IMR-90 (cell line): ENCODE measurements around the gene DDX59. TPM values are rescaled to one million over a fixed set of nuclear protein-coding genes. Genes with fewer than 3 reads are reported as not detected.

Experiments used
- ATAC-seq: fragments of 200-7000 bp; cut with Tn5 transposase; 2 replicates; pipeline ENCODE4 v1.9.1; 2020; ENCODE audit warnings: low read depth, mild to moderate bottlenecking, moderate library complexity
- BruUV-seq: library from RNA; stranded (reverse); fragments of 400-500 nt; replicated peaks from 2 replicates; lab custom pipeline; 2021; lab: Mats Ljungman, UMichigan
- CTCF ChIA-PET: fragments of 300-600 bp; formaldehyde crosslinking; extraction: SDS; loops from one replicate; lab custom pipeline; 2021; ENCODE audit warnings: antibody characterized with exemption; lab: Yijun Ruan, JAX
- POLR2A ChIA-PET: fragments of 300-600 bp; sonication (Branson Sonifier 250); formaldehyde crosslinking; loops from one replicate; lab custom pipeline; 2022; ENCODE audit warnings: antibody characterized with exemption; ENCODE audit not compliant: unreplicated experiment; lab: Charles Lee
- DNase-seq: peaks from one replicate; pipeline ENCODE4 v3.0.0; 2013
- H2AFZ ChIP-seq: replicated peaks from 2 replicates; pipeline ENCODE3; 2013; ENCODE audit warnings: low read length, mild to moderate bottlenecking; ENCODE audit not compliant: poor library complexity
- H2AK5ac ChIP-seq: 2 replicates; pipeline ENCODE4 v1.6.1; 2013; ENCODE audit warnings: low read depth, low read length, inconsistent platforms
- H2AK9ac ChIP-seq: replicated peaks from 2 replicates; pipeline ENCODE3; 2013; ENCODE audit warnings: mild to moderate bottlenecking, low read depth, low read length, moderate library complexity; ENCODE audit not compliant: poor library complexity
- H2BK120ac ChIP-seq: 2 replicates; pipeline ENCODE4 v1.6.1; 2013; ENCODE audit warnings: low read depth, low read length, inconsistent platforms
- H2BK15ac ChIP-seq: 3 replicates; pipeline ENCODE4 v1.6.1; 2013; ENCODE audit warnings: low read depth, low read length, inconsistent platforms
- H2BK20ac ChIP-seq: 2 replicates; pipeline ENCODE4 v1.6.1; 2013; ENCODE audit warnings: low read depth, mild to moderate bottlenecking, inconsistent platforms, low read length, moderate library complexity
- H2BK5ac ChIP-seq: 2 replicates; pipeline ENCODE4 v1.6.1; 2013; ENCODE audit warnings: mild to moderate bottlenecking, low read depth, low read length, inconsistent platforms; ENCODE audit not compliant: poor library complexity, severe bottlenecking
- H3K14ac ChIP-seq: replicated peaks from 2 replicates; pipeline ENCODE4 v1.6.1; 2013; ENCODE audit warnings: low read depth, low read length, inconsistent platforms
- H3K18ac ChIP-seq: 2 replicates; pipeline ENCODE4 v1.6.1; 2013; ENCODE audit warnings: low read depth, low read length, control low read depth
- H3K23ac ChIP-seq: 2 replicates; pipeline ENCODE4 v1.6.1; 2013; ENCODE audit warnings: low read depth, low read length, inconsistent platforms
- H3K27ac ChIP-seq: 2 replicates; pipeline ENCODE4 v1.5.1; 2013; ENCODE audit warnings: mild to moderate bottlenecking, control low read depth, low read length; ENCODE audit not compliant: insufficient read depth
- H3K27me3 ChIP-seq: 2 replicates; pipeline ENCODE4 v1.6.1; 2013; ENCODE audit warnings: low read length; ENCODE audit not compliant: control insufficient read depth, insufficient read depth
- H3K36me3 ChIP-seq: 2 replicates; pipeline ENCODE4 v1.6.1; 2013; ENCODE audit warnings: low read length, mixed read lengths; ENCODE audit not compliant: control insufficient read depth, insufficient read depth
- H3K4ac ChIP-seq: 2 replicates; pipeline ENCODE4 v1.6.1; 2013; ENCODE audit warnings: low read depth, low read length, inconsistent platforms
- H3K4me1 ChIP-seq: 2 replicates; pipeline ENCODE4 v1.6.1; 2013; ENCODE audit warnings: low read length, mixed read lengths; ENCODE audit not compliant: control insufficient read depth, insufficient read depth
- H3K4me2 ChIP-seq: 2 replicates; pipeline ENCODE4 v1.6.1; 2013; ENCODE audit warnings: low read depth, mild to moderate bottlenecking, control low read depth, low read length, moderate library complexity
- H3K4me3 ChIP-seq: 2 replicates; pipeline ENCODE4 v1.5.1; 2013; ENCODE audit warnings: low read depth, mild to moderate bottlenecking, control low read depth, low read length, moderate library complexity; ENCODE audit not compliant: insufficient read depth
- H3K56ac ChIP-seq: 2 replicates; pipeline ENCODE4 v1.6.1; 2013; ENCODE audit warnings: low read length, inconsistent platforms; ENCODE audit not compliant: insufficient read depth; ENCODE audit errors: extremely low read depth
- H3K79me1 ChIP-seq, 2 experiments: 2 replicates each; pipeline ENCODE4 v1.6.1; 2013; ENCODE audit warnings: low read length in 2 of 2, inconsistent platforms in 1 of 2, low read depth in 1 of 2
- H3K9ac ChIP-seq: 2 replicates; pipeline ENCODE4 v1.6.1; 2013; ENCODE audit warnings: low read depth, low read length, control low read depth
- H3K9me1 ChIP-seq: 2 replicates; pipeline ENCODE4 v1.6.1; 2013; ENCODE audit warnings: low read length, inconsistent platforms; ENCODE audit not compliant: insufficient read depth
- H3K9me3 ChIP-seq: 2 replicates; pipeline ENCODE4 v1.6.1; 2013; ENCODE audit warnings: low read length; ENCODE audit not compliant: control insufficient read depth, insufficient read depth
- H4K20me1 ChIP-seq: 2 replicates; pipeline ENCODE4 v1.6.1; 2013; ENCODE audit warnings: low read length, inconsistent platforms; ENCODE audit not compliant: insufficient read depth
- H4K5ac ChIP-seq: 2 replicates; pipeline ENCODE4 v1.6.1; 2013; ENCODE audit warnings: mild to moderate bottlenecking, low read depth, low read length, control low read depth
- H4K8ac ChIP-seq, 2 experiments: 2 replicates each; pipeline ENCODE4 v1.6.1; 2013; ENCODE audit warnings: low read depth in 2 of 2, low read length in 2 of 2, control low read depth in 1 of 2, inconsistent platforms in 1 of 2
- H4K91ac ChIP-seq: 2 replicates; pipeline ENCODE4 v1.6.1; 2013; ENCODE audit warnings: low read depth, low read length, inconsistent platforms; ENCODE audit not compliant: insufficient read depth
- BHLHE40 ChIP-seq: fragments of 150-350 bp; IDR thresholded peaks from 2 replicates; pipeline ENCODE4 v1.6.1; 2016; ENCODE audit warnings: mild to moderate bottlenecking, low read depth, low read length
- CEBPB ChIP-seq: IDR thresholded peaks from 2 replicates; pipeline ENCODE4 v1.6.1; 2012; ENCODE audit warnings: low read depth, low read length, improper control_type of control experiment
- CHD1 ChIP-seq: IDR thresholded peaks from 2 replicates; pipeline ENCODE4 v1.6.1; 2012; ENCODE audit warnings: low read depth, low read length, improper control_type of control experiment
- FOS ChIP-seq: fragments of 150-350 bp; IDR thresholded peaks from 2 replicates; pipeline ENCODE4 v1.6.1; 2016; ENCODE audit warnings: low read depth, low read length
- MAFK ChIP-seq: IDR thresholded peaks from 2 replicates; pipeline ENCODE4 v1.6.1; 2012; ENCODE audit warnings: low read depth, low read length, improper control_type of control experiment
- MAZ ChIP-seq: IDR thresholded peaks from 2 replicates; pipeline ENCODE4 v1.6.1; 2012; ENCODE audit warnings: low read depth, mild to moderate bottlenecking, low read length, improper control_type of control experiment, moderate library complexity, borderline replicate concordance
- MXI1 ChIP-seq: IDR thresholded peaks from 2 replicates; pipeline ENCODE4 v1.6.1; 2012; ENCODE audit warnings: low read depth, mild to moderate bottlenecking, low read length, moderate library complexity, borderline replicate concordance
- NFE2L2 ChIP-seq: fragments of 150-350 bp; IDR thresholded peaks from 2 replicates; pipeline ENCODE4 v1.6.1; 2016; ENCODE audit warnings: low read depth, mild to moderate bottlenecking, low read length
- POLR2A ChIP-seq: IDR thresholded peaks from 2 replicates; pipeline ENCODE4 v1.6.1; 2012; ENCODE audit warnings: mild to moderate bottlenecking, low read depth, low read length
- RAD21 ChIP-seq: IDR thresholded peaks from 2 replicates; pipeline ENCODE4 v1.6.1; 2012; ENCODE audit warnings: low read length, improper control_type of control experiment
- RCOR1 ChIP-seq: IDR thresholded peaks from 2 replicates; pipeline ENCODE4 v1.6.1; 2012; ENCODE audit warnings: mild to moderate bottlenecking, low read length, improper control_type of control experiment; ENCODE audit not compliant: insufficient replicate concordance
- RFX5 ChIP-seq: IDR thresholded peaks from 2 replicates; pipeline ENCODE4 v1.8.0; 2012; ENCODE audit warnings: low read depth, mild to moderate bottlenecking, low read length, moderate library complexity
- SMC3 ChIP-seq: fragments of 150-350 bp; IDR thresholded peaks from 2 replicates; pipeline ENCODE4 v1.6.1; 2016; ENCODE audit warnings: low read depth, mild to moderate bottlenecking, antibody characterized with exemption, low read length, moderate library complexity
- WGBS, 2 experiments: methylation state at CpG; one replicate each; pipeline versions ENCODE4 v1.1.5 to v1.1.7; 2013; ENCODE audit warnings: missing lambda C conversion rate in 2 of 2; ENCODE audit not compliant: insufficient read length in 1 of 2; ENCODE audit errors: extremely low coverage in 2 of 2; 5-methylcytosine and 5-hydroxymethylcytosine counted together
- dilution Hi-C: fragments of 300-500 bp; cut with HindIII; formaldehyde crosslinking; loops from one replicate; pipeline ENCODE4 v1.14.3; 2018; ENCODE audit warnings: low sequenced_read_pairs; ENCODE audit not compliant: unreplicated experiment
- in situ Hi-C: fragments of 300-500 bp; cut with MboI; formaldehyde crosslinking; loops from 3 replicates; pipeline ENCODE4 v1.14.3; 2019; ENCODE audit warnings: low sequenced_read_pairs, inconsistent platforms, mixed read lengths
- intact Hi-C: fragments of 100-400 bp; cut with micrococcal nuclease; formaldehyde crosslinking; loops from 2 replicates; pipeline ENCODE4 v1.10.0; 2022
- polyA plus RNA-seq, 3 experiments: library from polyadenylated mRNA; depleted of rRNA; stranded (reverse); fragments of >200 nt; gene quantifications; 2 replicates each; pipeline ENCODE4 v1.2.3, GENCODE V29; 2012; ENCODE audit warnings: low replicate concordance in 1 of 3
- total RNA-seq: library from RNA; depleted of rRNA; stranded (reverse); fragments of >200 nt; gene quantifications from 2 replicates; pipeline ENCODE4 v1.2.3, GENCODE V29; 2012
- TF ChIP-seq, protein P1 (sequence below): fragments of 150-350 bp; IDR thresholded peaks from 2 replicates; pipeline ENCODE4 v1.6.1; 2017; ENCODE audit warnings: mild to moderate bottlenecking, antibody characterized with exemption, low read length, low read depth
- TF ChIP-seq, protein P2 (sequence below): conservative IDR thresholded peaks from 2 replicates; pipeline ENCODE4 v1.5.1; 2012; ENCODE audit warnings: mild to moderate bottlenecking, low read depth, low read length, improper control_type of control experiment
- TF ChIP-seq, protein P3 (sequence below): fragments of 150-350 bp; IDR thresholded peaks from 2 replicates; pipeline ENCODE4 v1.6.1; 2016; ENCODE audit warnings: low read depth, mild to moderate bottlenecking, low read length, moderate library complexity, borderline replicate concordance

The DDX59 gene
- total and polyA plus RNA-seq, 2 of the 4 experiments (the other 2 are of a cell fraction) = 8.6 to 9.1 TPM

DNA sequence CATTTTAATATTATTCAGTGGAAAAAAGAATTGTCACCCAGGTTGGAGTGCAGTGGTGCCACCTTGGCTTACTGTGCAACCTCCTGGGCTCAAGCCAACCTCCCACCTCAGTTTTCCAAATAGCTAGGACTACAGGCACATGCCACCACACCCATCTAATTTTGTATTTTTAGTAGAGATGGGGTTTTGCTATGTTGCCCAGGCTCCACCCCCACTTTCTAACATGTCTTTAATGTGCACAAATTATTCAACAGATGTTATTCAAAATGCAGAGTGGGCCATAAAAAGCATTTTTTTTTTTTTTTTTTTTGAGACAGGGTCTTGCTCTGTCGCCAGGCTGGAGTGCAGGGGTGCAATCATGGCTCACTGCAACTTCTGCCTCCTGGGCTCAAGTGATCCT is 17.3 kb downstream of the DDX59 start:
- Histone ChIP-seq H2BK120ac (no peak overlapping the region), H2BK15ac (no peak overlapping the region), H3K4ac (no peak overlapping the region), H3K9ac (no peak overlapping the region), H2AK9ac (no peak overlapping the region), H2BK20ac (no peak overlapping the region), H3K27ac (no peak overlapping the region), H4K5ac (no peak overlapping the region), H3K56ac (no peak overlapping the region), H4K8ac (no peak overlapping the region), H3K4me3 (no peak overlapping the region), H4K20me1 (no peaks in the 10 kb centered on the region), H2BK5ac (no peak overlapping the region), H3K14ac (no peak overlapping the region), H3K18ac (no peak overlapping the region), H3K79me1 (no peaks in the 10 kb centered on the region), H3K4me2 (no peak overlapping the region), H3K9me1 (no peaks in the 10 kb centered on the region), H2AFZ (no peak overlapping the region), H3K27me3 (no peaks in the 10 kb centered on the region), H4K91ac (no peak overlapping the region), H3K9me3 (no peaks in the 10 kb centered on the region), H3K23ac (no peak overlapping the region), H2AK5ac (no peak overlapping the region), H3K4me1 (no peaks in the 10 kb centered on the region), H3K36me3 (peaks cover 15% of the 10 kb centered on the region)
- POLR2A ChIA-PET = no interaction called here
- ATAC-seq (no peak), DNase-seq (no peak)
- no peak for TF ChIP-seq RFX5
- no peak for TF ChIP-seq MAFK
- TF ChIP-seq MAZ = no peak
- TF ChIP-seq BHLHE40 = no peak
- TF ChIP-seq NFE2L2 = no peak
- TF ChIP-seq, protein P1, sequence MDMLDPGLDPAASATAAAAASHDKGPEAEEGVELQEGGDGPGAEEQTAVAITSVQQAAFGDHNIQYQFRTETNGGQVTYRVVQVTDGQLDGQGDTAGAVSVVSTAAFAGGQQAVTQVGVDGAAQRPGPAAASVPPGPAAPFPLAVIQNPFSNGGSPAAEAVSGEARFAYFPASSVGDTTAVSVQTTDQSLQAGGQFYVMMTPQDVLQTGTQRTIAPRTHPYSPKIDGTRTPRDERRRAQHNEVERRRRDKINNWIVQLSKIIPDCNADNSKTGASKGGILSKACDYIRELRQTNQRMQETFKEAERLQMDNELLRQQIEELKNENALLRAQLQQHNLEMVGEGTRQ = no peak
- TF ChIP-seq RAD21 = no peak
- no peak for TF ChIP-seq RCOR1
- no peak for TF ChIP-seq POLR2A
- TF ChIP-seq, protein P2, sequence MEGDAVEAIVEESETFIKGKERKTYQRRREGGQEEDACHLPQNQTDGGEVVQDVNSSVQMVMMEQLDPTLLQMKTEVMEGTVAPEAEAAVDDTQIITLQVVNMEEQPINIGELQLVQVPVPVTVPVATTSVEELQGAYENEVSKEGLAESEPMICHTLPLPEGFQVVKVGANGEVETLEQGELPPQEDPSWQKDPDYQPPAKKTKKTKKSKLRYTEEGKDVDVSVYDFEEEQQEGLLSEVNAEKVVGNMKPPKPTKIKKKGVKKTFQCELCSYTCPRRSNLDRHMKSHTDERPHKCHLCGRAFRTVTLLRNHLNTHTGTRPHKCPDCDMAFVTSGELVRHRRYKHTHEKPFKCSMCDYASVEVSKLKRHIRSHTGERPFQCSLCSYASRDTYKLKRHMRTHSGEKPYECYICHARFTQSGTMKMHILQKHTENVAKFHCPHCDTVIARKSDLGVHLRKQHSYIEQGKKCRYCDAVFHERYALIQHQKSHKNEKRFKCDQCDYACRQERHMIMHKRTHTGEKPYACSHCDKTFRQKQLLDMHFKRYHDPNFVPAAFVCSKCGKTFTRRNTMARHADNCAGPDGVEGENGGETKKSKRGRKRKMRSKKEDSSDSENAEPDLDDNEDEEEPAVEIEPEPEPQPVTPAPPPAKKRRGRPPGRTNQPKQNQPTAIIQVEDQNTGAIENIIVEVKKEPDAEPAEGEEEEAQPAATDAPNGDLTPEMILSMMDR = no peak
- no peak for TF ChIP-seq SMC3
- TF ChIP-seq CHD1 = no peak
- no peak for TF ChIP-seq MXI1
- TF ChIP-seq, protein P3, sequence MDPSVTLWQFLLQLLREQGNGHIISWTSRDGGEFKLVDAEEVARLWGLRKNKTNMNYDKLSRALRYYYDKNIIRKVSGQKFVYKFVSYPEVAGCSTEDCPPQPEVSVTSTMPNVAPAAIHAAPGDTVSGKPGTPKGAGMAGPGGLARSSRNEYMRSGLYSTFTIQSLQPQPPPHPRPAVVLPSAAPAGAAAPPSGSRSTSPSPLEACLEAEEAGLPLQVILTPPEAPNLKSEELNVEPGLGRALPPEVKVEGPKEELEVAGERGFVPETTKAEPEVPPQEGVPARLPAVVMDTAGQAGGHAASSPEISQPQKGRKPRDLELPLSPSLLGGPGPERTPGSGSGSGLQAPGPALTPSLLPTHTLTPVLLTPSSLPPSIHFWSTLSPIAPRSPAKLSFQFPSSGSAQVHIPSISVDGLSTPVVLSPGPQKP = no peak
- TF ChIP-seq CEBPB = no peak
- no peak for TF ChIP-seq FOS
- intact Hi-C loops (no loop called here), dilution Hi-C loops (no loop called here), in situ Hi-C loops (no loop called here)
- no TSS peak for BruUV-seq
- no CpG with 5 or more reads among the region's 1 CpG for WGBS, 2 experiments
- CTCF ChIA-PET = no interaction called here
